Measurements from ENCODE around the gene GIMAP4.

- TF ChIP-seq CTCF (IDR thresholded peaks at IDR 0.05): no peak
- no peak for TF ChIP-seq POLR2A (IDR thresholded peaks at IDR 0.05)
- no peak for TF ChIP-seq POLR2AphosphoS5 (IDR thresholded peaks at IDR 0.05)
Observed at GRCh38 chr7:150569245-150569955, 2.2 kb downstream of the GIMAP4 start.
